ENCODE data around the gene OPCML.

DNA sequence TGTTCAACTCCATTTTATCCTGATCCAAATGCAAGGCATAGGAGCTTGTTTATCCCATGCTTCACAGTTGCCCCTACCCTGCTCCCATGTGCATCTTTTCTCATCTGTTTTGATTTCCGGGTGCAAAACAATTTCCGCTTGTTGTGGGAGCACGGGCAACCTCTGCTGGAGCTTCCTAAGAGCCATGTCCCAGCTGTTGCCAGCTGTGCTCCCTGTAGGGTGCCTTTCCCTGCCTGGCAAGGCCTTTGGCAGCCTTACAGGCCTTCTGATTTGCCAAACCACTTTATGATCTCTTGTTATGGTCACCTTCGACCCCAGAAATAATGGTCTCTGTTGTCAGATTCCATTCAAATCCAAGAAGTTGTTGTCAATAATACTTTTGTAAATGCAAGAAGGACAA, 1038.5 kb downstream of the OPCML start:
- TF ChIP-seq CTCF (IDR thresholded peaks at IDR 0.05) (no peak), EZH2 (IDR thresholded peaks at IDR 0.05; ENCODE audit: borderline replicate concordance, insufficient read depth, low read depth, low read length, poor library complexity, severe bottlenecking) (no peak)
